ENCODE measurements around the gene CTSA.
A peak's percentile ranks its signal among the peaks of the same experiment; 100 is the strongest.

The CTSA gene

DNA sequence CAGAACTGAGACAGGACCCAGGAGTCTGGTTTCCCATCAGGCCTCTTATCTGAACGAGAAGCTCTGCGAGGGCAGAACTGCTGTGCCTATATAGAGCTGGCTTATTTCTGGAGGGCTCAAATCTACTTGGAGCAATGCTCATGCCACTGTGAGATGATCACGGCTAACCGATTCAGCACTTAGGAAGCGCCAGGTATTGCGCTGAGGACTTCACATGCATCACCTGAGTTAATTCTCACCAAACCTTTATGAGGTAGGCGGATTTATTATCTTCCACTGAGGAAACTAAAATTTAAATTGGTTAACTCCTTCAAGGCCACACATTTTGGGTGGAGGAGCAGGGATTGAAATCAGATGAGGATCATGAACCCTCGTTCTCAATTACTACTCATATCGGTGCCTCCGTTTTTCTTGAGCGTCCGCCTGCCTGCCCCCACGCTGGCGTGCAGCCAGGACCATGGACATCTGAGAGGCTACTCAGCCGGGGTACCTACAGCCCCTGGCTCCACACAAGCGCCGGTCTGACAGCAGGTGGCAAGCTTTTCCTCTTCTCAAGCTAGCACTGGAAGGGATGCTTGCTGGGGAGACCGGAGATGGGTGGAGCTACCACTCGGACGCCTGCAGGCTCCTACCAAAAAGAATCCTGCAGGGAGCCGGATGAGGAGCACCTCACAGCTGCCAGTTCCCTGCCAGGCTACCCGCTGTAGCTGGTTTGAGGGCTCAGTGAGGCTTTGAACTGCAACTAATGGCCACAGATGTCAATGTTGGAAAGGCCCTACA lies 42.3 kb downstream of the CTSA start:
- Histone ChIP-seq H3K36me3 (ENCODE audit: insufficient read depth, low read length) (peaks cover 5% of the 10 kb centered on the region; the same call in 1 of the 2 replicates), H3K27ac (ENCODE audit: low read depth, low read length) (peak overlapping the region; percentile 97; the same call in 1 of the 2 replicates), H3K79me2 (ENCODE audit: control insufficient read depth, insufficient read depth, low read length, unreplicated experiment) (peaks cover 26% of the 10 kb centered on the region), H2AFZ (ENCODE audit: low read length, unreplicated experiment) (no peak overlapping the region), H3K27me3 (ENCODE audit: insufficient read depth, low read length) (no peaks in the 10 kb centered on the region), H3K4me1 (ENCODE audit: control insufficient read depth, insufficient read depth, low read length, unreplicated experiment) (peaks cover 16% of the 10 kb centered on the region), H3K4me3 (ENCODE audit: low read depth, low read length) (peak overlapping the region; percentile 87)

GRCh38 chr20:45934046-45934585 lies 43.0 kb downstream of the CTSA start:
- no peak overlapping the region for H2AFZ ChIP-seq (ENCODE audit: low read length, unreplicated experiment)
- no peaks in the 10 kb centered on the region for H3K27me3 ChIP-seq (ENCODE audit: insufficient read depth, low read length)
- H3K4me3 ChIP-seq (ENCODE audit: low read depth, low read length), result peak overlapping the region; percentile 87
- peaks cover 16% of the 10 kb centered on the region for H3K4me1 ChIP-seq (ENCODE audit: control insufficient read depth, insufficient read depth, low read length, unreplicated experiment)
- H3K79me2 ChIP-seq (ENCODE audit: control insufficient read depth, insufficient read depth, low read length, unreplicated experiment), result peaks cover 26% of the 10 kb centered on the region
- peaks cover 9% of the 10 kb centered on the region; the same call in 1 of the 2 replicates for H3K36me3 ChIP-seq (ENCODE audit: insufficient read depth, low read length)
- peak overlapping the region; percentile 97 for H3K27ac ChIP-seq (ENCODE audit: low read depth, low read length)

DNA sequence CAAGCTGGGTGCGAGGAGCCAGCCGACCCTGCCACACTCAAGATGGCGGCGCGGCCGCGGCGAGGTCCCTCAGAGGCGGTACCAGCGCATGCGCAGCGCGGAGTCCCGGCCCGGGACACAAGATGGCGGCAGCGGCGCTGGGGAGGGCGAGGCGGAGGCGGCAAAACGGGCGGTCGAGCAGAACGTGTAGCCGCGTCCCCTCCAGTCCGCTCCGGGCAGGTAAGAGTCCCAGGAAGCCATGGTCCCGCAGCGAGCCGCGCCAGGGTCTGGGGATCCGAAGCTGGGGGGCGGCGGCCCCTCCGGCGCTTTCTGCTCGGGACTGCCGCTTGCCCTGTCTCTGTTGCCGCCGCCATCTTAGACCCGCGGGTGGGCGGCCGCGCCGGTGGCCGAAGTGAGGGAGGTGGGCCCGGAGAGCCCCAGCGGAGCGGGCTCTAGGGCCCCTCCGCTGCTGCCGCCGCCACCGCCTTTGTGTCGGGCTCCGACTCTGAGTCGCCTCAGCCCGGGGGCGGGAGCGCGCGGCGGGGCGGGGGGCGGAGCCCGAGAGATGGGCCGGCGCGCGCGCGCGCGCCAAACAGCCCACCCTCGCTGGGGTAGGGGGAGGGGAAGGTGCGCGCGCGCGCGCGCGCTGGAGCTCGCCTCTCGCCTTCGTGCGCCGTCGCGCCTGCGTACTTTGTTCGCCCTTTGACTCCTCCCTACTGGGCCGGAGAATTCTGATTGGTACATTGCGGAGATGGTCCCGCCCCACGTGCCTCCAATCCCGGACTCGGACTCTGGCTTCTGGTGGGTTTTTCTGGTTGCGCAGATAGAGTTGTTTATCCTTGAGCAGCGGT lies 43.7 kb downstream of the CTSA start, which contains the start of gene PCIF1:
PCIF1 (plus strand) TSS at position 98 of the 830 bp plus-strand sequence. CDS start 4,317 bp downstream, outside the sequence.
- H3K4me3 ChIP-seq (ENCODE audit: low read depth, low read length), result peak within 1 kb of the TSS; percentile 87
- peaks cover 26% of the 10 kb centered on the region for H3K79me2 ChIP-seq (ENCODE audit: control insufficient read depth, insufficient read depth, low read length, unreplicated experiment)
- peaks cover 12% of the 10 kb centered on the region; the same call in 1 of the 2 replicates for H3K36me3 ChIP-seq (ENCODE audit: insufficient read depth, low read length)
- peak within 1 kb of the TSS; percentile 49 for H2AFZ ChIP-seq (ENCODE audit: low read length, unreplicated experiment)
- peak within 1 kb of the TSS; percentile 97 for H3K27ac ChIP-seq (ENCODE audit: low read depth, low read length)
- H3K4me1 ChIP-seq (ENCODE audit: control insufficient read depth, insufficient read depth, low read length, unreplicated experiment), result peaks cover 16% of the 10 kb centered on the region
- H3K27me3 ChIP-seq (ENCODE audit: insufficient read depth, low read length), result no peaks in the 10 kb centered on the region

DNA sequence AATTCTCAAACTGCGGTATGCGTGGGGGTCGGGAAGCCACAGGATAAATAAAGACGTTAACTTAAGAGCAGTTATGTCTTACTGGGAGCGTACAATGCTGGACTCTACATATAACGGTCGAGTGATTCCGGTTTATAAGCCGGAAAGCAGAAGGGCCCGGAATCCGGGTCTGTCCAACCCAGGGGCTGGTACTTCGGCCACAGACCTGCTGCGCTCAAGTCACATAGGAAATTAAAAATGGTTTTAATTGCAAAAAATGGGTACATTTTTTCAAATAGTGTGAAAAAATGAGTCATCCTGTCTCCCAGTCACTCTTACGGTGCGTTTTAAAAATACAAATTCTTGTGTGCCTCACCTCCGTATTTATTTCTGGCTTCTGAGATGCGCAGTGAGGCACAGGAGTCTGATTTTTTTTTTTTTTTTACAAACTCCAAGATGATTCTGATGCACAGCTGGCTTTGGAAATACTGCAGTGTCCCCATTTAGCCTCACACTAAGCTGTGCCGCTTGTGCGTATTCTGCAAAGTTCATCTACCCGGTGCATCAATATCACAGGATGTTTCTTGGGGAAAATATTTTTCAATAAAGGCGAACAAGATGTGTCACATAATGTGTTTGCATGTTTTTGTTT lies 44.4 kb downstream of the CTSA start:
- H3K4me3 ChIP-seq (ENCODE audit: low read depth, low read length), result peak overlapping the region; percentile 87
- H3K4me1 ChIP-seq (ENCODE audit: control insufficient read depth, insufficient read depth, low read length, unreplicated experiment), result peaks cover 16% of the 10 kb centered on the region
- peaks cover 12% of the 10 kb centered on the region; the same call in 1 of the 2 replicates for H3K36me3 ChIP-seq (ENCODE audit: insufficient read depth, low read length)
- H3K79me2 ChIP-seq (ENCODE audit: control insufficient read depth, insufficient read depth, low read length, unreplicated experiment), result peaks cover 26% of the 10 kb centered on the region
- H3K27ac ChIP-seq (ENCODE audit: low read depth, low read length), result peak overlapping the region; percentile 75
- H3K27me3 ChIP-seq (ENCODE audit: insufficient read depth, low read length), result no peaks in the 10 kb centered on the region
- peak overlapping the region; percentile 49 for H2AFZ ChIP-seq (ENCODE audit: low read length, unreplicated experiment)

DNA sequence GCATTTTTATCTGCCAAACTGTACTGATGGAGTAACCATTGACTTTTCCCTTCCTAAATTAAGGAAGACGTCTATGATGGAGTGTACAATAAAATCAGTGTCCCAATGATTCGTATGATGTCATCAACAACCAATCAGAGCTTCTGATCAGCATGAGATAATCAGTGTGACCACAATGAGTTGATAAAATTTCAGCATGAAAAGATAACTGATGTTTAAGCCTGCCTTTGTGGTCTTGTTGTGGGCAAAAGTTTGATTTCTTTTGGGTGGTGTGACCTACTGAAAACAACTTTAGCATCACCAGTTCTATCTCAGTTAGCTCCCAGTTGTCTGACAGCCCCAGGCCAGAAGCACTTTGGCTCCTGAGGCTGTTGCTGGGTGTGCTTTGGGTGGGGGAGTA lies 46.6 kb downstream of the CTSA start:
- Histone ChIP-seq H3K27me3 (ENCODE audit: insufficient read depth, low read length) (no peaks in the 10 kb centered on the region), H3K4me3 (ENCODE audit: low read depth, low read length) (no peak overlapping the region), H3K36me3 (ENCODE audit: insufficient read depth, low read length) (peaks cover 12% of the 10 kb centered on the region; the same call in 1 of the 2 replicates), H3K79me2 (ENCODE audit: control insufficient read depth, insufficient read depth, low read length, unreplicated experiment) (peaks cover 26% of the 10 kb centered on the region), H3K27ac (ENCODE audit: low read depth, low read length) (no peak overlapping the region; the same call in 1 of the 2 replicates), H2AFZ (ENCODE audit: low read length, unreplicated experiment) (no peak overlapping the region), H3K4me1 (ENCODE audit: control insufficient read depth, insufficient read depth, low read length, unreplicated experiment) (peaks cover 16% of the 10 kb centered on the region)

DNA sequence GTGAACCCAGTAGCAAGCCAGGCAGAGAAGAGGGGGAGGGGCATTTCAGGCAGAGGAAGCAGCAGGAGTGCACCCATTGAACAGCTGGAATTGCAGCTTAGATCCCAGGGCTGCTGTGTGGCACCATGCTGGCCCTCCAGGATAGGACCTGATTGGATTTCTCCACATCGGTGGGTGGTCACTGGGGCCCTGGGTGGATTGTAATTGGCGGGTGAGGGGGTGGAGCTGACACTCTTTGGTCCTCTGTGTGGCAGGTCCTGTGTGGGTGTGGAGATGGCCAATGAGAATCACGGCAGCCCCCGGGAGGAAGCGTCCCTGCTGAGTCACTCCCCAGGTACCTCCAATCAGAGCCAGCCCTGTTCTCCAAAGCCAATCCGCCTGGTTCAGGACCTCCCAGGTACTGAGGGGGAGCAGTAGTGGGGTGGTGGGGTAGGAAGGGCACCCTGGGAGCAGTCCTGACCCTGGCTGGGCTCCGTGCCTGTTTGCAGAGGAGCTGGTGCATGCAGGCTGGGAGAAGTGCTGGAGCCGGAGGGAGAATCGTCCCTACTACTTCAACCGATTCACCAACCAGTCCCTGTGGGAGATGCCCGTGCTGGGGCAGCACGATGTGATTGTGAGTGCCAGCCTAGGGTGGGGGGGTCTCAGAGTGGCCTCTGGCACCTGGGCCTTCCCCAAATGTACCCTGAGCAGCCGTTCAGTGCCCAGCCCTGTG lies 47.7 kb downstream of the CTSA start:
- no peak overlapping the region for H3K4me3 ChIP-seq (ENCODE audit: low read depth, low read length)
- peaks cover 19% of the 10 kb centered on the region for H3K79me2 ChIP-seq (ENCODE audit: control insufficient read depth, insufficient read depth, low read length, unreplicated experiment)
- H3K27me3 ChIP-seq (ENCODE audit: insufficient read depth, low read length), result no peaks in the 10 kb centered on the region
- H3K27ac ChIP-seq (ENCODE audit: low read depth, low read length), result no peak overlapping the region
- peaks cover 13% of the 10 kb centered on the region for H3K4me1 ChIP-seq (ENCODE audit: control insufficient read depth, insufficient read depth, low read length, unreplicated experiment)
- no peak overlapping the region for H2AFZ ChIP-seq (ENCODE audit: low read length, unreplicated experiment)
- H3K36me3 ChIP-seq (ENCODE audit: insufficient read depth, low read length), result peaks cover 15% of the 10 kb centered on the region; the same call in 1 of the 2 replicates

GRCh38 chr20:45940053-45940452 lies 48.9 kb downstream of the CTSA start:
- Histone ChIP-seq H3K4me1 (ENCODE audit: control insufficient read depth, insufficient read depth, low read length, unreplicated experiment) (peaks cover 21% of the 10 kb centered on the region), H3K36me3 (ENCODE audit: insufficient read depth, low read length) (peaks cover 15% of the 10 kb centered on the region; the same call in 1 of the 2 replicates), H3K27me3 (ENCODE audit: insufficient read depth, low read length) (no peaks in the 10 kb centered on the region), H2AFZ (ENCODE audit: low read length, unreplicated experiment) (no peak overlapping the region), H3K79me2 (ENCODE audit: control insufficient read depth, insufficient read depth, low read length, unreplicated experiment) (peaks cover 19% of the 10 kb centered on the region), H3K4me3 (ENCODE audit: low read depth, low read length) (no peak overlapping the region), H3K27ac (ENCODE audit: low read depth, low read length) (no peak overlapping the region)

GRCh38 chr20:45940469-45940868 lies 49.3 kb downstream of the CTSA start:
- H3K4me3 ChIP-seq (ENCODE audit: low read depth, low read length), result no peak overlapping the region
- peaks cover 19% of the 10 kb centered on the region for H3K79me2 ChIP-seq (ENCODE audit: control insufficient read depth, insufficient read depth, low read length, unreplicated experiment)
- peaks cover 15% of the 10 kb centered on the region; the same call in 1 of the 2 replicates for H3K36me3 ChIP-seq (ENCODE audit: insufficient read depth, low read length)
- H3K27me3 ChIP-seq (ENCODE audit: insufficient read depth, low read length), result no peaks in the 10 kb centered on the region
- no peak overlapping the region for H3K27ac ChIP-seq (ENCODE audit: low read depth, low read length)
- peaks cover 21% of the 10 kb centered on the region for H3K4me1 ChIP-seq (ENCODE audit: control insufficient read depth, insufficient read depth, low read length, unreplicated experiment)
- H2AFZ ChIP-seq (ENCODE audit: low read length, unreplicated experiment), result no peak overlapping the region

- peaks cover 22% of the 10 kb centered on the region for H3K4me1 ChIP-seq (ENCODE audit: control insufficient read depth, insufficient read depth, low read length, unreplicated experiment)
- no peak overlapping the region for H2AFZ ChIP-seq (ENCODE audit: low read length, unreplicated experiment)
- peaks cover 10% of the 10 kb centered on the region; the same call in 1 of the 2 replicates for H3K36me3 ChIP-seq (ENCODE audit: insufficient read depth, low read length)
- no peaks in the 10 kb centered on the region for H3K79me2 ChIP-seq (ENCODE audit: control insufficient read depth, insufficient read depth, low read length, unreplicated experiment)
- H3K27me3 ChIP-seq (ENCODE audit: insufficient read depth, low read length), result no peaks in the 10 kb centered on the region
- peak overlapping the region; percentile 35 for H3K27ac ChIP-seq (ENCODE audit: low read depth, low read length)
- H3K4me3 ChIP-seq (ENCODE audit: low read depth, low read length), result no peak overlapping the region
Observed at GRCh38 chr20:45943613-45944012, 52.5 kb downstream of the CTSA start.
